Glutamatergic neuron (in vitro differentiated cells): Measurements from ENCODE around the gene ANO2. TPM values are rescaled to one million over a fixed set of nuclear protein-coding genes. Genes with fewer than 3 reads are reported as not detected.
A peak's percentile ranks its signal among the peaks of the same experiment; 100 is the strongest.

ENCODE experiments used
- DNase-seq: peaks from one replicate; pipeline ENCODE4 v3.0.0; 2022
- H3K27ac Mint-ChIP-seq: one replicate; pipeline ENCODE4 v1.8.0; 2020; ENCODE audit warnings: mild to moderate bottlenecking, mixed read lengths, inconsistent platforms; ENCODE audit not compliant: unreplicated experiment
- H3K27me3 Mint-ChIP-seq: one replicate; pipeline ENCODE4 v1.8.0; 2020; ENCODE audit warnings: mild to moderate bottlenecking, moderate library complexity, mixed read lengths, inconsistent platforms; ENCODE audit not compliant: unreplicated experiment
- H3K36me3 Mint-ChIP-seq: one replicate; pipeline ENCODE4 v1.8.0; 2020; ENCODE audit warnings: mild to moderate bottlenecking, mixed read lengths, inconsistent platforms; ENCODE audit not compliant: unreplicated experiment
- H3K4me1 Mint-ChIP-seq: one replicate; pipeline ENCODE4 v1.8.0; 2020; ENCODE audit warnings: mild to moderate bottlenecking, low read depth, mixed read lengths, inconsistent platforms; ENCODE audit not compliant: unreplicated experiment
- H3K4me3 Mint-ChIP-seq: one replicate; pipeline ENCODE4 v1.8.0; 2020; ENCODE audit warnings: mild to moderate bottlenecking, mixed read lengths, inconsistent platforms; ENCODE audit not compliant: unreplicated experiment
- H3K9me3 Mint-ChIP-seq: one replicate; pipeline ENCODE4 v1.8.0; 2020; ENCODE audit warnings: mild to moderate bottlenecking, moderate library complexity, mixed read lengths, inconsistent platforms; ENCODE audit not compliant: unreplicated experiment
- total RNA-seq: library from RNA; stranded (reverse); fragmentation: NEBNext Ultra II Directional; extraction: Animal tissue kit (Norgen Biotek cat#: 25700); gene quantifications from one replicate; pipeline ENCODE4 v1.2.1, GENCODE V29; 2021; ENCODE audit not compliant: unreplicated experiment
- TF ChIP-seq, protein P1 (sequence below): fragments of 200-600 bp; sonication (generic); IDR thresholded peaks from one replicate; pipeline ENCODE4 v1.5.0; 2021; ENCODE audit not compliant: partially characterized antibody, unreplicated experiment

The ANO2 gene
- total RNA-seq, 1 donor from 2014 or later, result not detected

DNA sequence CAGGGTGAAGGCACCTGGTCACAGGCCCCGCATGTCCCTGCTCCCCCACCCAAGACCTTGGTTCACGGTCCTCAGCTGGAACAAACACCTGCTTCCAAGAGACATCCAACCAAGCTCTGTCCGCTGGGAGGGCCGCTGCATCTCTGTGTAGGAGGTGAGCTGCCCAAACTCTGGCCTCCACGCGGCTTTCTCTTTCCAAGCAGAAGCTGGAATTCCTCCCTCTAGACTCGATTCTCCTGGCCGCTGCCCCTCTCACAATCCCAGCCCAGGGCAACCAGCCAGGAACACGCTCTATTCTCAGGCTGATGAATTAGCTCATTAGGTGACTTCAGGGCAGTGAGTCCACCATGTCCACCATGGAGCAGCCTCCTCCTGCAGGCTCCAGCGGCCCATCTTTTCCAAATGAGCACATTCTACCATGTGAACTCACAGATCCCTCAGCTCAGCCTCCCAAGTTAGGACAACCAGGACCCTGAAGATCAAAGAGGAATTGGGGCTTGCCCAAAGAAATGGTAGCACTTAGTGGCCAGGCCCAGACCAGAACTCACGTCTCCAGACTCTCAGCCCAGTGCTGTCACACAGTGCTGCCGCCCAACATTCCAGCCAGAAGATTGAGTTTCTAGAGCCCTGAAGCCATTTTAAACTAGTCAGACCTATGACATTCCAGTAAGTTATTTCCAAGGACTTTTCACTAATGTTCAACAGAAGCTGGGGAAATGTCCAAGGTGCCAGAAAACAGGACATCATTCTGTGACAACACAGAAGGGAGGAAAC is 146.6 kb downstream of the ANO2 start:
- no peaks in the 10 kb centered on the region for H3K4me1 Mint-ChIP-seq
- H3K27ac Mint-ChIP-seq, result no peak overlapping the region
- peaks cover 1% of the 10 kb centered on the region for H3K9me3 Mint-ChIP-seq
- TF ChIP-seq, protein P1, sequence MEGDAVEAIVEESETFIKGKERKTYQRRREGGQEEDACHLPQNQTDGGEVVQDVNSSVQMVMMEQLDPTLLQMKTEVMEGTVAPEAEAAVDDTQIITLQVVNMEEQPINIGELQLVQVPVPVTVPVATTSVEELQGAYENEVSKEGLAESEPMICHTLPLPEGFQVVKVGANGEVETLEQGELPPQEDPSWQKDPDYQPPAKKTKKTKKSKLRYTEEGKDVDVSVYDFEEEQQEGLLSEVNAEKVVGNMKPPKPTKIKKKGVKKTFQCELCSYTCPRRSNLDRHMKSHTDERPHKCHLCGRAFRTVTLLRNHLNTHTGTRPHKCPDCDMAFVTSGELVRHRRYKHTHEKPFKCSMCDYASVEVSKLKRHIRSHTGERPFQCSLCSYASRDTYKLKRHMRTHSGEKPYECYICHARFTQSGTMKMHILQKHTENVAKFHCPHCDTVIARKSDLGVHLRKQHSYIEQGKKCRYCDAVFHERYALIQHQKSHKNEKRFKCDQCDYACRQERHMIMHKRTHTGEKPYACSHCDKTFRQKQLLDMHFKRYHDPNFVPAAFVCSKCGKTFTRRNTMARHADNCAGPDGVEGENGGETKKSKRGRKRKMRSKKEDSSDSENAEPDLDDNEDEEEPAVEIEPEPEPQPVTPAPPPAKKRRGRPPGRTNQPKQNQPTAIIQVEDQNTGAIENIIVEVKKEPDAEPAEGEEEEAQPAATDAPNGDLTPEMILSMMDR, result no peak
- peaks cover 3% of the 10 kb centered on the region for H3K27me3 Mint-ChIP-seq
- H3K36me3 Mint-ChIP-seq, result peaks cover 3% of the 10 kb centered on the region
- no peak for DNase-seq
- H3K4me3 Mint-ChIP-seq, result no peak overlapping the region

DNA sequence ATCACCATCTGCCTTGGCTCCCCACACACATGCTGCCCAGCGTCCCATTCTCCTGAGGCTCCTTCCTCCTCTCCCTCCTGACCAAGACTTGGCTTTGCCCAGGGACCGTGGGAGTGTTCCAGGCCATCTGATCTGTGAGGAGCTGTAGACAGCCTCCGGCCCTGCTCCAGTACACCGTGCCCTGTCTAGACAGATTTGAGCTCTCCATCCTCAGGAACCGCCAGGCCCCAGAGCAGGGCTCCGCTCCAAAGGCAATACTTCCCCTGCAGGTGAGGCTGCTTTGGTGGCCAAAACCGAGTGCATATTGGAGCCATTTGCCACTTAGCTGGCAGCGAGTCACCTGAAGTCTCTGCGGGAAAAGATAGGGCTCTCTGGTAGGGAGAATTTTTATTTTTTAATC is 147.4 kb downstream of the ANO2 start:
- TF ChIP-seq, protein P1, result no peak
- peaks cover 3% of the 10 kb centered on the region for H3K36me3 Mint-ChIP-seq
- H3K4me3 Mint-ChIP-seq, result no peak overlapping the region
- no peak overlapping the region for H3K27ac Mint-ChIP-seq
- peaks cover 3% of the 10 kb centered on the region for H3K27me3 Mint-ChIP-seq
- no peak for DNase-seq
- H3K9me3 Mint-ChIP-seq, result peaks cover 1% of the 10 kb centered on the region
- H3K4me1 Mint-ChIP-seq, result no peaks in the 10 kb centered on the region

DNA sequence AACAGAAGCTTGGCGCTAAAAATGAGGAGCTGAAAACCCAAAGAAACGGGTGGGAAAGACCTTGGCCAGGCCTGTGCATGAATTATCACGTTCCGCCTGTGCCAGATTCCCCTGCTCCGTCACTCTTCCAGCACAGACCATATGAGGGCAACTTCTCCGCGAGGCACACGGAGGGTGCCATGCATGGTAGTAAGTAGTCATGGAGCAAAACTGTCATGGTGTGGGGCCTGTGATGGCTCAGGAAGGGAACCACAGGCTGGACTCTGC is 148.2 kb downstream of the ANO2 start:
- H3K36me3 Mint-ChIP-seq, result peaks cover 3% of the 10 kb centered on the region
- H3K4me1 Mint-ChIP-seq, result no peaks in the 10 kb centered on the region

GRCh38 chr12:5796171-5796958 is 148.7 kb downstream of the ANO2 start:
- Mint-ChIP-seq H3K4me3 (no peak overlapping the region), H3K27ac (no peak overlapping the region), H3K27me3 (peaks cover 1% of the 10 kb centered on the region), H3K4me1 (no peaks in the 10 kb centered on the region), H3K36me3 (peaks cover 3% of the 10 kb centered on the region), H3K9me3 (peaks cover 1% of the 10 kb centered on the region)
- DNase-seq, result peak; percentile 82
- TF ChIP-seq, protein P1, result peak; percentile 75

More for the DNA sequence above, 148.2 kb downstream of the ANO2 start:
- TF ChIP-seq, protein P1, result no peak
- H3K9me3 Mint-ChIP-seq, result peaks cover 1% of the 10 kb centered on the region
- no peak overlapping the region for H3K4me3 Mint-ChIP-seq
- no peak overlapping the region for H3K27ac Mint-ChIP-seq
- H3K27me3 Mint-ChIP-seq, result peaks cover 2% of the 10 kb centered on the region
- DNase-seq, result no peak

- Mint-ChIP-seq H3K4me3 (no peak overlapping the region), H3K27ac (no peak overlapping the region), H3K9me3 (peaks cover 1% of the 10 kb centered on the region), H3K27me3 (peaks cover 5% of the 10 kb centered on the region), H3K4me1 (no peaks in the 10 kb centered on the region), H3K36me3 (peaks cover 3% of the 10 kb centered on the region)
- DNase-seq, result no peak
- TF ChIP-seq, protein P1, result no peak
These were observed 150.9 kb downstream of the ANO2 start for GRCh38 chr12:5794156-5794555.
